K562 (cell line): ENCODE data around the gene LCN12. TPM values are rescaled to one million over a fixed set of nuclear protein-coding genes. Genes with fewer than 3 reads are reported as not detected.

Source experiments
- CHD2 ChIP-seq: IDR thresholded peaks from 2 replicates; pipeline ENCODE4 v1.6.1; 2011; ENCODE audit warnings: low read depth, low read length
- NR2F6 ChIP-seq: fragments of 450-650 bp; formaldehyde crosslinking; IDR thresholded peaks from 2 replicates; pipeline ENCODE4 v1.4.0; 2020; ENCODE audit warnings: mild to moderate bottlenecking
- SNIP1 ChIP-seq: fragments of 450-650 bp; IDR thresholded peaks from 2 replicates; pipeline ENCODE4 v1.7.1; 2017; ENCODE audit warnings: low read depth, mild to moderate bottlenecking
- SOX6 ChIP-seq: fragments of 450-650 bp; IDR thresholded peaks from 2 replicates; pipeline ENCODE4 v1.6.1; 2014; ENCODE audit warnings: mild to moderate bottlenecking
- ZNF551 ChIP-seq: fragments of 250-450 bp; sonication (Bioruptor Pico); IDR thresholded peaks from 2 replicates; pipeline ENCODE4 v1.5.0; 2021; ENCODE audit warnings: mild to moderate bottlenecking, moderate library complexity
- polyA plus RNA-seq, 8 experiments: library from polyadenylated mRNA; depleted of rRNA in 4 of 8; stranded (reverse) in 5 of 8; unstranded in 3 of 8; fragments of >200 nt; fragmentation: Nextera tagmentation in 2 of 8; fragmentation: Illumina TruSeq in 1 of 8; extraction: Ambion mirVana in 2 of 8; extraction: Trizol in 1 of 8; gene quantifications; 2 replicates each; pipeline versions ENCODE4 v1.2.1 to v1.2.3, GENCODE V29; 2011 to 2014; ENCODE audit warnings: inconsistent platforms in 1 of 8, missing spikeins in 1 of 8
- total RNA-seq, 7 experiments: library from RNA; depleted of rRNA in 6 of 7; stranded (reverse); fragments of >200 nt in 6 of 7; fragmentation: Illumina TruSeq in 2 of 7; extraction: Trizol in 2 of 7; gene quantifications; 2 replicates each; pipeline versions ENCODE4 v1.2.1 to v1.2.3, GENCODE V29; 2011 to 2021; ENCODE audit warnings: low replicate concordance in 1 of 7
- TF ChIP-seq, protein P1 (sequence below): fragments of 450-650 bp; IDR thresholded peaks from 2 replicates; pipeline ENCODE4 v1.6.1; 2016; ENCODE audit warnings: mild to moderate bottlenecking, moderate library complexity

LCN12 gene
- total and polyA plus RNA-seq, 9 of the 15 experiments (the other 6 are each of a cell fraction or from before 2014, with no cell fraction given) = 0.05 TPM; not detected in 8

DNA sequence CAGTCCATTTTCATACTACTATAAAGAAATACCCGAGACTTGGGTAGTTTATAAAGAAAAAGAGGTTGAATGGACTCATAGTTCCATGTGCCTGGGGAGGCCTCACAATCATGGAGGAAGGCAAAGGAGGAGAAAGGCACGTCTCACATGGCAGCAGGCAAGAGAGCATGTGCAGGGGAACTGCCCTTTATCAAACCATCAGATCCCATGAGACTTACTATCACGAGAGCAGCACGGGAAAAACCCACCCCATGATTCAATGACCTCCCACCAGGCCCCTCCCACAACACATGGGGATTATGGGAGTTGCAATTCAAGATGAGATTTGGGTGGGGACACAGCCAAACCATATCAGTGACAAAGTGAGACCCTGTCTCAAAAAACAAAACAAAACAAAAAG is 45.8 kb upstream of the LCN12 start (continued):
- TF ChIP-seq, protein P1, sequence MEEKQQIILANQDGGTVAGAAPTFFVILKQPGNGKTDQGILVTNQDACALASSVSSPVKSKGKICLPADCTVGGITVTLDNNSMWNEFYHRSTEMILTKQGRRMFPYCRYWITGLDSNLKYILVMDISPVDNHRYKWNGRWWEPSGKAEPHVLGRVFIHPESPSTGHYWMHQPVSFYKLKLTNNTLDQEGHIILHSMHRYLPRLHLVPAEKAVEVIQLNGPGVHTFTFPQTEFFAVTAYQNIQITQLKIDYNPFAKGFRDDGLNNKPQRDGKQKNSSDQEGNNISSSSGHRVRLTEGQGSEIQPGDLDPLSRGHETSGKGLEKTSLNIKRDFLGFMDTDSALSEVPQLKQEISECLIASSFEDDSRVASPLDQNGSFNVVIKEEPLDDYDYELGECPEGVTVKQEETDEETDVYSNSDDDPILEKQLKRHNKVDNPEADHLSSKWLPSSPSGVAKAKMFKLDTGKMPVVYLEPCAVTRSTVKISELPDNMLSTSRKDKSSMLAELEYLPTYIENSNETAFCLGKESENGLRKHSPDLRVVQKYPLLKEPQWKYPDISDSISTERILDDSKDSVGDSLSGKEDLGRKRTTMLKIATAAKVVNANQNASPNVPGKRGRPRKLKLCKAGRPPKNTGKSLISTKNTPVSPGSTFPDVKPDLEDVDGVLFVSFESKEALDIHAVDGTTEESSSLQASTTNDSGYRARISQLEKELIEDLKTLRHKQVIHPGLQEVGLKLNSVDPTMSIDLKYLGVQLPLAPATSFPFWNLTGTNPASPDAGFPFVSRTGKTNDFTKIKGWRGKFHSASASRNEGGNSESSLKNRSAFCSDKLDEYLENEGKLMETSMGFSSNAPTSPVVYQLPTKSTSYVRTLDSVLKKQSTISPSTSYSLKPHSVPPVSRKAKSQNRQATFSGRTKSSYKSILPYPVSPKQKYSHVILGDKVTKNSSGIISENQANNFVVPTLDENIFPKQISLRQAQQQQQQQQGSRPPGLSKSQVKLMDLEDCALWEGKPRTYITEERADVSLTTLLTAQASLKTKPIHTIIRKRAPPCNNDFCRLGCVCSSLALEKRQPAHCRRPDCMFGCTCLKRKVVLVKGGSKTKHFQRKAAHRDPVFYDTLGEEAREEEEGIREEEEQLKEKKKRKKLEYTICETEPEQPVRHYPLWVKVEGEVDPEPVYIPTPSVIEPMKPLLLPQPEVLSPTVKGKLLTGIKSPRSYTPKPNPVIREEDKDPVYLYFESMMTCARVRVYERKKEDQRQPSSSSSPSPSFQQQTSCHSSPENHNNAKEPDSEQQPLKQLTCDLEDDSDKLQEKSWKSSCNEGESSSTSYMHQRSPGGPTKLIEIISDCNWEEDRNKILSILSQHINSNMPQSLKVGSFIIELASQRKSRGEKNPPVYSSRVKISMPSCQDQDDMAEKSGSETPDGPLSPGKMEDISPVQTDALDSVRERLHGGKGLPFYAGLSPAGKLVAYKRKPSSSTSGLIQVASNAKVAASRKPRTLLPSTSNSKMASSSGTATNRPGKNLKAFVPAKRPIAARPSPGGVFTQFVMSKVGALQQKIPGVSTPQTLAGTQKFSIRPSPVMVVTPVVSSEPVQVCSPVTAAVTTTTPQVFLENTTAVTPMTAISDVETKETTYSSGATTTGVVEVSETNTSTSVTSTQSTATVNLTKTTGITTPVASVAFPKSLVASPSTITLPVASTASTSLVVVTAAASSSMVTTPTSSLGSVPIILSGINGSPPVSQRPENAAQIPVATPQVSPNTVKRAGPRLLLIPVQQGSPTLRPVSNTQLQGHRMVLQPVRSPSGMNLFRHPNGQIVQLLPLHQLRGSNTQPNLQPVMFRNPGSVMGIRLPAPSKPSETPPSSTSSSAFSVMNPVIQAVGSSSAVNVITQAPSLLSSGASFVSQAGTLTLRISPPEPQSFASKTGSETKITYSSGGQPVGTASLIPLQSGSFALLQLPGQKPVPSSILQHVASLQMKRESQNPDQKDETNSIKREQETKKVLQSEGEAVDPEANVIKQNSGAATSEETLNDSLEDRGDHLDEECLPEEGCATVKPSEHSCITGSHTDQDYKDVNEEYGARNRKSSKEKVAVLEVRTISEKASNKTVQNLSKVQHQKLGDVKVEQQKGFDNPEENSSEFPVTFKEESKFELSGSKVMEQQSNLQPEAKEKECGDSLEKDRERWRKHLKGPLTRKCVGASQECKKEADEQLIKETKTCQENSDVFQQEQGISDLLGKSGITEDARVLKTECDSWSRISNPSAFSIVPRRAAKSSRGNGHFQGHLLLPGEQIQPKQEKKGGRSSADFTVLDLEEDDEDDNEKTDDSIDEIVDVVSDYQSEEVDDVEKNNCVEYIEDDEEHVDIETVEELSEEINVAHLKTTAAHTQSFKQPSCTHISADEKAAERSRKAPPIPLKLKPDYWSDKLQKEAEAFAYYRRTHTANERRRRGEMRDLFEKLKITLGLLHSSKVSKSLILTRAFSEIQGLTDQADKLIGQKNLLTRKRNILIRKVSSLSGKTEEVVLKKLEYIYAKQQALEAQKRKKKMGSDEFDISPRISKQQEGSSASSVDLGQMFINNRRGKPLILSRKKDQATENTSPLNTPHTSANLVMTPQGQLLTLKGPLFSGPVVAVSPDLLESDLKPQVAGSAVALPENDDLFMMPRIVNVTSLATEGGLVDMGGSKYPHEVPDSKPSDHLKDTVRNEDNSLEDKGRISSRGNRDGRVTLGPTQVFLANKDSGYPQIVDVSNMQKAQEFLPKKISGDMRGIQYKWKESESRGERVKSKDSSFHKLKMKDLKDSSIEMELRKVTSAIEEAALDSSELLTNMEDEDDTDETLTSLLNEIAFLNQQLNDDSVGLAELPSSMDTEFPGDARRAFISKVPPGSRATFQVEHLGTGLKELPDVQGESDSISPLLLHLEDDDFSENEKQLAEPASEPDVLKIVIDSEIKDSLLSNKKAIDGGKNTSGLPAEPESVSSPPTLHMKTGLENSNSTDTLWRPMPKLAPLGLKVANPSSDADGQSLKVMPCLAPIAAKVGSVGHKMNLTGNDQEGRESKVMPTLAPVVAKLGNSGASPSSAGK = peak; percentile 49
- TF ChIP-seq SNIP1 (no peak), ZNF551 (CRISPR knock-in tag) (no peak), CHD2 (peak; percentile 34; the same call in 1 of the 2 replicates), NR2F6 (CRISPR knock-in tag) (no peak), SOX6 (no peak)
- TF ChIP-seq, all 486 proteins: peak for 3
